Hepatocyte (in vitro differentiated cells): Measurements from ENCODE around the gene ZMYND8.

Source experiments
- EZH2 ChIP-seq: fragments of 200-600 bp; sonication (generic); IDR thresholded peaks from 2 replicates; pipeline ENCODE4 v1.6.1; 2016; ENCODE audit warnings: antibody characterized with exemption, mild to moderate bottlenecking, borderline replicate concordance
- EZH2phosphoT487 ChIP-seq: fragments of 200-600 bp; sonication (generic); IDR thresholded peaks from one replicate; pipeline ENCODE4 v1.6.1; 2018; ENCODE audit warnings: antibody characterized with exemption, mild to moderate bottlenecking, low read depth, moderate library complexity; ENCODE audit not compliant: unreplicated experiment, severe bottlenecking
- TF ChIP-seq, protein P1 (sequence below): fragments of 200-600 bp; sonication (generic); IDR thresholded peaks from 2 replicates; pipeline ENCODE4 v1.5.1; 2016; ENCODE audit warnings: antibody characterized with exemption, mild to moderate bottlenecking; ENCODE audit not compliant: poor library complexity

DNA sequence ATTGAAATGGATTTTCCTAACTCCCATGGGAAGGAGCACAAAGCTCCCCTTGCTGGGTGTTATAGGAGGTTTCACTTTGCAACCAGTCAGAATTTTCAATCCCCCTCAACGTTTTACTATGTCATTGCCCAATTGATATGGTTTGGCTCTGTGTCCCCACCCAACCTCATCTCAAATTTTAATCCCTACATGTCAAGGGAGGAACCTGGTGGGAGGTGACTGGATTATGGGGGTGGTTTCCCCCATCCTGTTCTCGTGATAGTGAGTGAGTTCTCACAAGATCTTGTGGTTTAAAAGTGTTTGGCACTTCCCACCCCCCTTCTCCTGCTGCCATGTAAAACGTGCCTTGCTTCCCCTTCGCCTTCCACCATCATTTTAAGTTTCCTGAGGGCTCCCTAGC lies 62.9 kb downstream of the ZMYND8 start:
- TF ChIP-seq, protein P1, sequence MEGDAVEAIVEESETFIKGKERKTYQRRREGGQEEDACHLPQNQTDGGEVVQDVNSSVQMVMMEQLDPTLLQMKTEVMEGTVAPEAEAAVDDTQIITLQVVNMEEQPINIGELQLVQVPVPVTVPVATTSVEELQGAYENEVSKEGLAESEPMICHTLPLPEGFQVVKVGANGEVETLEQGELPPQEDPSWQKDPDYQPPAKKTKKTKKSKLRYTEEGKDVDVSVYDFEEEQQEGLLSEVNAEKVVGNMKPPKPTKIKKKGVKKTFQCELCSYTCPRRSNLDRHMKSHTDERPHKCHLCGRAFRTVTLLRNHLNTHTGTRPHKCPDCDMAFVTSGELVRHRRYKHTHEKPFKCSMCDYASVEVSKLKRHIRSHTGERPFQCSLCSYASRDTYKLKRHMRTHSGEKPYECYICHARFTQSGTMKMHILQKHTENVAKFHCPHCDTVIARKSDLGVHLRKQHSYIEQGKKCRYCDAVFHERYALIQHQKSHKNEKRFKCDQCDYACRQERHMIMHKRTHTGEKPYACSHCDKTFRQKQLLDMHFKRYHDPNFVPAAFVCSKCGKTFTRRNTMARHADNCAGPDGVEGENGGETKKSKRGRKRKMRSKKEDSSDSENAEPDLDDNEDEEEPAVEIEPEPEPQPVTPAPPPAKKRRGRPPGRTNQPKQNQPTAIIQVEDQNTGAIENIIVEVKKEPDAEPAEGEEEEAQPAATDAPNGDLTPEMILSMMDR: no peak
- TF ChIP-seq EZH2phosphoT487 (no peak), EZH2 (no peak)
